Type B pancreatic cell (in vitro differentiated cells): ENCODE results near the gene SPON1. TPM values are rescaled to one million over a fixed set of nuclear protein-coding genes. Genes with fewer than 3 reads are reported as not detected.

Source experiments
- DNase-seq: peaks from one replicate; pipeline ENCODE4 v3.0.0; 2021; ENCODE audit warnings: mixed read lengths; ENCODE audit not compliant: unreplicated experiment; ENCODE audit errors: extremely low spot score
- H3K27ac Mint-ChIP-seq: 2 replicates; pipeline ENCODE4 v1.8.0; 2021; ENCODE audit warnings: mild to moderate bottlenecking, mixed read lengths
- H3K27me3 Mint-ChIP-seq: 2 replicates; pipeline ENCODE4 v1.8.0; 2021; ENCODE audit warnings: mixed read lengths
- H3K36me3 Mint-ChIP-seq: 2 replicates; pipeline ENCODE4 v1.8.0; 2021; ENCODE audit warnings: mixed read lengths
- H3K4me1 Mint-ChIP-seq: one replicate; pipeline ENCODE4 v1.8.0; 2021; ENCODE audit warnings: mixed read lengths; ENCODE audit not compliant: unreplicated experiment
- H3K4me3 Mint-ChIP-seq: 2 replicates; pipeline ENCODE4 v1.8.0; 2021; ENCODE audit warnings: mild to moderate bottlenecking, mixed read lengths
- H3K9me3 Mint-ChIP-seq: 2 replicates; pipeline ENCODE4 v1.8.0; 2021; ENCODE audit warnings: mixed read lengths
- CTCF ChIP-seq: fragments of 200-600 bp; sonication (generic); conservative IDR thresholded peaks from 2 replicates; pipeline ENCODE4 v1.5.0; 2021; ENCODE audit warnings: antibody characterized with exemption, mild to moderate bottlenecking
- total RNA-seq: library from RNA; stranded (reverse); gene quantifications from 2 replicates; pipeline ENCODE4 v1.2.1, GENCODE V29; 2021; ENCODE audit warnings: low replicate concordance

SPON1 gene
- total RNA-seq, 1 donor from 2014 or later, result 31.7 TPM

DNA sequence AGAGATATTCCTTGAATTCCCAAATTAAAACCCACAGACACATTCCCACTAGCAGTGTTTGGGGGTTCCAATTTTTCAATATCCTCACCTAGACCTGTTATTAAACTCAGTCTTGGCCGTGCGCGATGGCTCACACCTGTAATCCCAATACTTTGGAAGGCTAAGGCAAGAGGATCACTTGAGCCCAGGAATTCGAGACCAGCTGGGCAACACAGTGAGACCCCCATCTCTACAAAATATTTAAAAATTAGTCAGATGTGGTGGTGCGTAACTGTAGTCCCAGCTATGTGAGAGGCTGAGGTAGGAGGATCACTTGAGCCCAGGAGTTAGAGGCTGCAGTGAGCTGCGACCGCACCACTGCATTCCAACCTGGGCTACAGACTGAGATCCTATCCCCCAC is 343.1 kb downstream of the SPON1 start:
- no peaks in the 10 kb centered on the region for H3K9me3 Mint-ChIP-seq
- no peak for DNase-seq
- H3K36me3 Mint-ChIP-seq, result no peaks in the 10 kb centered on the region
- TF ChIP-seq CTCF, result no peak
- H3K4me1 Mint-ChIP-seq, result no peaks in the 10 kb centered on the region
- no peak overlapping the region for H3K27ac Mint-ChIP-seq
- no peak overlapping the region for H3K4me3 Mint-ChIP-seq
- H3K27me3 Mint-ChIP-seq, result no peaks in the 10 kb centered on the region

DNA sequence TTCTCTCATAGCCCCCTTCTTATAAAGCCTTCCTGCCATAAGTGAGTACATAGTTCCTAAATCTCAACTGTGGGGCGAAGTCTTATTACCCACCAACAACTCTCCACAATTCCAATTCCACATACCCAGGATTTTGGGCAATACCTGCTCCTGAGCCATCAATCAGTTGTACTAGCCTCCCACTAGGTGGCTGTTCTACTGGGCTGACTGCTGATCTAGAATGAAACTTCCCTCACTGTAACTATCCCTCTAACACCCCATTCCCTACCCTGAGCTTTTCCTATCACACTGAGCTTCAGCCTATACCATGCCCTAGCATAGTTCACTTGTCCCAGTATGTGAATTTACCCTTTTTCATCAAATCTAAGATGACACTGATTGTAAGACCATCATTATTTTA is 344.0 kb downstream of the SPON1 start:
- no peak for DNase-seq
- H3K9me3 Mint-ChIP-seq, result no peaks in the 10 kb centered on the region
- H3K4me3 Mint-ChIP-seq, result no peak overlapping the region
- H3K27ac Mint-ChIP-seq, result no peak overlapping the region
- no peaks in the 10 kb centered on the region for H3K36me3 Mint-ChIP-seq
- no peaks in the 10 kb centered on the region for H3K4me1 Mint-ChIP-seq
- no peak for TF ChIP-seq CTCF
- H3K27me3 Mint-ChIP-seq, result no peaks in the 10 kb centered on the region

DNA sequence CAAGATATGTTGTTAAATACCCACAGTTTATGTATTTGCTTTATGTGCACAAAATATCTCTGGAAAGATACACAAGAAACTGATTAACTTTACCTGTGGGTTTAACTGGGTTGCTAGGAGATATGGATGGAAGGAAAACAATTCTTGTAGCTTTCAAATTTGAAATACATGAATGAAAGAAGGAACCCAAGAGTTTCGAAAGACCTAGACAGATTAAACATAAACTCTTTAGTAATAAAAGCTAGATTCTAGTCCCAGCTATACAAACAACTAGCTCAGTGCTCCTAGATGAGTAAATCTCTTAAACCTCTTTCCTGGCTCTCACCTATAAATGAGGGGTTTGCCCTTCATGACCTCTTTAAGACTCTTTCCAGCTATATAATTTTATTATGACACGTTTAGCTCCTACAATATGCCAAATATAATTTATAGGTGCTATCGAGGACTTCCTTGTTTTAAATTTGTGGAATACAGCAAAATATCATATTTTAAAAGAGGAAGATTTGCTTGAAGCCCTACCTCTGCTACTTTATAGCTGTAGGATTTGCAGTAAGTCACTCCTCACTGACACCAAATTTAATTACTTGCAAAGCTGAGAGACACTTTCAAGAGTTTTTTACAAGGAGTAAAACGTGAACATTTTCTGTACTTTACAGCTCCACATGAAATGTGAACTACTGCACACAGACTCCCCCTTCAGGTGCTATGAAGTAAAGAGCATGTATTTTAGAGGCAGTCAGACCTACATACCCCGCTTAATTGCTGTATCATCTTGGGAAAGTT is 345.8 kb downstream of the SPON1 start:
- Mint-ChIP-seq H3K9me3 (no peaks in the 10 kb centered on the region), H3K27me3 (no peaks in the 10 kb centered on the region), H3K36me3 (no peaks in the 10 kb centered on the region), H3K4me3 (no peak overlapping the region), H3K4me1 (no peaks in the 10 kb centered on the region), H3K27ac (no peak overlapping the region)
- peak; percentile 73 for TF ChIP-seq CTCF
- DNase-seq, result no peak

- Mint-ChIP-seq H3K9me3 (no peaks in the 10 kb centered on the region), H3K27me3 (no peaks in the 10 kb centered on the region), H3K27ac (no peak overlapping the region), H3K4me1 (no peaks in the 10 kb centered on the region), H3K4me3 (no peak overlapping the region), H3K36me3 (no peaks in the 10 kb centered on the region)
- DNase-seq, result no peak
- no peak for TF ChIP-seq CTCF
Observed at GRCh38 chr11:14308897-14309387, 346.4 kb downstream of the SPON1 start.

GRCh38 chr11:14309425-14310192 is 347.1 kb downstream of the SPON1 start:
- Mint-ChIP-seq H3K4me1 (no peaks in the 10 kb centered on the region), H3K36me3 (no peaks in the 10 kb centered on the region), H3K4me3 (no peak overlapping the region), H3K9me3 (no peaks in the 10 kb centered on the region), H3K27ac (no peak overlapping the region), H3K27me3 (no peaks in the 10 kb centered on the region)
- no peak for DNase-seq
- TF ChIP-seq CTCF, result no peak
